ENCODE measurements around the gene MYLK2.

DNA sequence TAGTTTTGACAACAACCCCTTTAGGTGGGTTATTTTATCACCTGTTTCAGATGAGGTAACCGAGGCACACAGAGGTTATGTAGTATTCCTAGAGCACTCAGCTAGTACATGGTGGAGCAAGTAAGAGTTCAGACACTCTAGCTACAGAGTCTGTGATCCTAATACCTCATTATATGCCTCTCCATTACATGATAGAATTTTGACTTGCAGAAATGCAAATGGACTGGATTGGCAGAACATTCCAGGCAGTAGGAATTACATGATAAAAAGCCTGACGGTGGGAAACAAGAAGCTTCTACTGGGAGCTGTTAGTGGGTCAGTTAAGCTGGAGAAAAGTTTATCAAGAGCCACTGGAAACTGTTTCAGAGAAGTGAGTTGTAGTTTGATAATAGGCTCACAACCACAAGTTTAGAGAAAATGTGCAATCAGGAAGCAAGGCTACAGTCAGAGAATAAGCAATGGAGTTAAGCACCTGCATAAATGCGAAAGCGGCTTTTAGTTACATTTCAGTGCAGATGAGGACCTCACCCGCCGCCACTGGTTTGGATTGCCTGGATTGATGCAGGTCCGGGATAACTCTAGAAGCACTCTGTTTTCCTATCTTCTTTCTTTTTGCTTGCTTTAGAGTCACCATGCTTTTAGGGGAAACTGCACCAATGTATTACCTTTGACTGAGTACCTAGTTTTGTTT is 34.7 kb upstream of the MYLK2 start:
- TF ChIP-seq EZH2phosphoT487 (IDR thresholded peaks at IDR 0.05; ENCODE audit: borderline replicate concordance, low read length) = no peak
- TF ChIP-seq, protein P1, sequence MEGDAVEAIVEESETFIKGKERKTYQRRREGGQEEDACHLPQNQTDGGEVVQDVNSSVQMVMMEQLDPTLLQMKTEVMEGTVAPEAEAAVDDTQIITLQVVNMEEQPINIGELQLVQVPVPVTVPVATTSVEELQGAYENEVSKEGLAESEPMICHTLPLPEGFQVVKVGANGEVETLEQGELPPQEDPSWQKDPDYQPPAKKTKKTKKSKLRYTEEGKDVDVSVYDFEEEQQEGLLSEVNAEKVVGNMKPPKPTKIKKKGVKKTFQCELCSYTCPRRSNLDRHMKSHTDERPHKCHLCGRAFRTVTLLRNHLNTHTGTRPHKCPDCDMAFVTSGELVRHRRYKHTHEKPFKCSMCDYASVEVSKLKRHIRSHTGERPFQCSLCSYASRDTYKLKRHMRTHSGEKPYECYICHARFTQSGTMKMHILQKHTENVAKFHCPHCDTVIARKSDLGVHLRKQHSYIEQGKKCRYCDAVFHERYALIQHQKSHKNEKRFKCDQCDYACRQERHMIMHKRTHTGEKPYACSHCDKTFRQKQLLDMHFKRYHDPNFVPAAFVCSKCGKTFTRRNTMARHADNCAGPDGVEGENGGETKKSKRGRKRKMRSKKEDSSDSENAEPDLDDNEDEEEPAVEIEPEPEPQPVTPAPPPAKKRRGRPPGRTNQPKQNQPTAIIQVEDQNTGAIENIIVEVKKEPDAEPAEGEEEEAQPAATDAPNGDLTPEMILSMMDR (IDR thresholded peaks at IDR 0.05; ENCODE audit: low read depth, low read length, poor library complexity, severe bottlenecking) = no peak

Measured in DOHH2 (cell line).